Chondrocyte (in vitro differentiated cells): ENCODE data around the gene TLL1. TPM values are rescaled to one million over a fixed set of nuclear protein-coding genes. Genes with fewer than 3 reads are reported as not detected.

Experiments
- DNase-seq: peaks from one replicate; pipeline ENCODE4 v3.0.0; 2021; ENCODE audit warnings: mixed read lengths, low spot score
- H3K27ac Mint-ChIP-seq: one replicate; pipeline ENCODE4 v1.8.0; 2021; ENCODE audit warnings: mild to moderate bottlenecking, moderate library complexity, mixed read lengths; ENCODE audit not compliant: unreplicated experiment
- H3K27me3 Mint-ChIP-seq: 2 replicates; pipeline ENCODE4 v1.8.0; 2021; ENCODE audit warnings: low read depth, mixed read lengths
- H3K36me3 Mint-ChIP-seq: 2 replicates; pipeline ENCODE4 v1.8.0; 2021; ENCODE audit warnings: low read depth, mixed read lengths
- H3K4me1 Mint-ChIP-seq: 2 replicates; pipeline ENCODE4 v1.8.0; 2021; ENCODE audit warnings: low read depth, mild to moderate bottlenecking, mixed read lengths
- H3K4me3 Mint-ChIP-seq: one replicate; pipeline ENCODE4 v1.8.0; 2021; ENCODE audit warnings: mild to moderate bottlenecking, moderate library complexity, mixed read lengths; ENCODE audit not compliant: unreplicated experiment
- H3K9me3 Mint-ChIP-seq: 2 replicates; pipeline ENCODE4 v1.8.0; 2021; ENCODE audit warnings: low read depth, mixed read lengths
- total RNA-seq: library from RNA; stranded (reverse); gene quantifications from 3 replicates; pipeline ENCODE4 v1.2.1, GENCODE V29; 2021
- TF ChIP-seq, protein P1 (sequence below): fragments of 200-600 bp; sonication (generic); IDR thresholded peaks from 2 replicates; pipeline ENCODE4 v1.5.0; 2021; ENCODE audit warnings: antibody characterized with exemption, mild to moderate bottlenecking, moderate library complexity

Gene TLL1
- total RNA-seq, 1 donor from 2014 or later, result 3.4 TPM

DNA sequence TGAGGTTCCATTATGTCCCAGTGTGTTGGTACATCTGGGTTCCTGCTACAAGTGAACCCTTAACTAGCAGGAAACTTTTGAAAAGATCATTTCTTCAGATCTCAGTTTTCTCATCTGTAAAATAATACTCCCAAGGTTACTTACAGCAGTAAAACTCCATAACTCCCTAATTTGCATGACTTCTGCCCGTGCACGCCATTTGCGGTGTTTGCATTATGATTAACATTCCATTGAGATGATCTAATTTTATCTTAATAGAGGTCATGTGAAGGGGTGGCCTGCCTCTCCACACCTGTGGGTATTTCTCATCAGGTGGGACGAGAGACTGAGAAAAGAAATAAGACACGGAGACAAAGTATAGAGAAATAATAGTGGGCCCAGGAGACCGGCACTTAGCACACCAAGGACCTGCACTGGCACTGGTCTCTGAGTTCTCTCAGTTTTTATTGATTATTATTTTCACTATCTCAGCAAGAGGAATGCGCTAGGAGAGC, 219.8 kb downstream of the TLL1 start:
- peaks cover 2% of the 10 kb centered on the region for H3K27me3 Mint-ChIP-seq
- peaks cover 4% of the 10 kb centered on the region for H3K4me1 Mint-ChIP-seq
- no peaks in the 10 kb centered on the region for H3K36me3 Mint-ChIP-seq
- no peak overlapping the region for H3K27ac Mint-ChIP-seq
- no peak overlapping the region for H3K4me3 Mint-ChIP-seq
- TF ChIP-seq, protein P1, sequence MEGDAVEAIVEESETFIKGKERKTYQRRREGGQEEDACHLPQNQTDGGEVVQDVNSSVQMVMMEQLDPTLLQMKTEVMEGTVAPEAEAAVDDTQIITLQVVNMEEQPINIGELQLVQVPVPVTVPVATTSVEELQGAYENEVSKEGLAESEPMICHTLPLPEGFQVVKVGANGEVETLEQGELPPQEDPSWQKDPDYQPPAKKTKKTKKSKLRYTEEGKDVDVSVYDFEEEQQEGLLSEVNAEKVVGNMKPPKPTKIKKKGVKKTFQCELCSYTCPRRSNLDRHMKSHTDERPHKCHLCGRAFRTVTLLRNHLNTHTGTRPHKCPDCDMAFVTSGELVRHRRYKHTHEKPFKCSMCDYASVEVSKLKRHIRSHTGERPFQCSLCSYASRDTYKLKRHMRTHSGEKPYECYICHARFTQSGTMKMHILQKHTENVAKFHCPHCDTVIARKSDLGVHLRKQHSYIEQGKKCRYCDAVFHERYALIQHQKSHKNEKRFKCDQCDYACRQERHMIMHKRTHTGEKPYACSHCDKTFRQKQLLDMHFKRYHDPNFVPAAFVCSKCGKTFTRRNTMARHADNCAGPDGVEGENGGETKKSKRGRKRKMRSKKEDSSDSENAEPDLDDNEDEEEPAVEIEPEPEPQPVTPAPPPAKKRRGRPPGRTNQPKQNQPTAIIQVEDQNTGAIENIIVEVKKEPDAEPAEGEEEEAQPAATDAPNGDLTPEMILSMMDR, result no peak
- no peaks in the 10 kb centered on the region for H3K9me3 Mint-ChIP-seq
- DNase-seq, result no peak

DNA sequence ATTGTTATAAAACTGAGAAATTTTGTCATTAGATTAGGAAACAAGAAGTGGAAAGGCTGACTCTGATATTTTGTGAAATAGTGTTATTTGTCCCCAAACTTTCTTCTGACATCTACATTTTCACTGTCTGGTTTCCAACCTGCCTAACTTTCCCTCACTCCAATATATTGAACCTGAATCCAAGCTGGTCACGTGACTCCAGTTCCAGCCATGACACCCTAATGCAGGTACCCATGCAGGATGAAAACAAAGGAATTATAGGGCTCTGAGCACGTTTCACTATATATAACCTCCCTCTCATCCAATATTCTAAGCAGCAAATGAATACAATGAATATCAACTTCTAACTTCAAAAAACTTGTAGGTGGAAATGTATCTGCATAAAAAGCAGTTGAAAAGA, 231.6 kb downstream of the TLL1 start:
- Mint-ChIP-seq H3K4me1 (no peaks in the 10 kb centered on the region), H3K9me3 (peaks cover 6% of the 10 kb centered on the region), H3K27ac (no peak overlapping the region), H3K36me3 (peaks cover 5% of the 10 kb centered on the region), H3K4me3 (no peak overlapping the region), H3K27me3 (peaks cover 2% of the 10 kb centered on the region)
- no peak for DNase-seq
- TF ChIP-seq, protein P1, result no peak

DNA sequence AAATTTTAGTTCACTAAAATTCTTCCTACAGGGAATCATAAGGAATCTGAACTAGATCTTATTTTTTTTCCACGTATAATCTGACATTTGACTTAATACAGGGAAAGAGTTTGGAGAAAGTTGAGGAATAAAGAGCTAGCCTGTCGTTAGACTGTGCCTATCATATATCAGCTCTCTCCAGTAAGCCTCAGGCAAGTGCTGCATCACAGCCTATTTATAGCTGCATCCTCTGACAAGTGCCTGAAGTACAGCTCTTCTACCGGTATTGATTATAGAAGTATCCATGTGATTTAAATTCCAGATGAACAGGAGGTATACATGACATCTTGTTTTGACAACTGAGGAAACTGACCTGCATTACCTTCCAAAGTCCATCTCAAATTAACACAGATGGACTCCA, 248.9 kb downstream of the TLL1 start:
- DNase-seq, result no peak
- Mint-ChIP-seq H3K27ac (no peak overlapping the region), H3K4me1 (peaks cover 8% of the 10 kb centered on the region), H3K9me3 (no peaks in the 10 kb centered on the region), H3K36me3 (no peaks in the 10 kb centered on the region), H3K27me3 (peaks cover 10% of the 10 kb centered on the region), H3K4me3 (no peak overlapping the region)
- TF ChIP-seq, protein P1, result no peak

DNA sequence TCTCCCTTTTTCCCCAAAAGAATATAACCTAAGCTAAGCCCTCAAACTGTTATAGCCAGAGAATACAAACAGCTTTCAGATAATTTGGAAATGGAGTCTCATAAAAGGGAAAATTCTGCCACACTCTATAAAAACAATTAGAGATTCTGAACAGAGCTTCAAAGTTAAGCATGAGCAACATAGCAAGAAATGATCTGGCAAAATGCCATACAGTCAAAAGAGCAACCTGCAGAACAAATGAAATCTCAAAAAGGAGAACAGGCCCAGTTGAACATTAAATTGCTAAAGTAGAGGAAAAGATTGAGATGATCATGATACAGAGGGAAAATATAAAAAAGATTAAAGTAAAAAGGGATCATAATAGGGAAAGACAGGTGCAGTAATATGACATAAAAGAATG, 250.5 kb downstream of the TLL1 start:
- TF ChIP-seq, protein P1, result no peak
- H3K9me3 Mint-ChIP-seq, result no peaks in the 10 kb centered on the region
- H3K36me3 Mint-ChIP-seq, result no peaks in the 10 kb centered on the region
- DNase-seq, result no peak
- H3K4me3 Mint-ChIP-seq, result no peak overlapping the region
- peaks cover 11% of the 10 kb centered on the region for H3K4me1 Mint-ChIP-seq
- no peak overlapping the region for H3K27ac Mint-ChIP-seq
- peaks cover 10% of the 10 kb centered on the region for H3K27me3 Mint-ChIP-seq

DNA sequence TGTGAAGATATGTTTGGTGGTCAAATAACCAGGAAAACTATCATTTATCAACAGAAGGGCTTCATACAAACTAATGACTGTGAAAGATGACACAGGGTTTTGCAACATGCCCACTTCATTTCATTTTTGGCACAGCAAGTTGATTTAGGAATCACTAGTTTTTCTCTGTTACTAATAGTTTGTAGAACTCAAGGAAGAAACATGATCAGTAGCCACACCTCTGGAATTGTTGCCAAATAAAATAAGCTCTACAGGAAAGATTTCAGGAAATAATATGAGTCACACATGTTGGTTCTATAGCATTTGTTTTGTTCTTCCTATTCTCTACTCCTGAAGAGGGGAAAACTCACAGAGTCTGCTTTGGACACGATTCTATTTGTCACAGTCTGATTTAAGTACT, 255.4 kb downstream of the TLL1 start:
- Mint-ChIP-seq H3K4me3 (no peak overlapping the region), H3K27ac (no peak overlapping the region), H3K36me3 (peaks cover 9% of the 10 kb centered on the region), H3K9me3 (peaks cover 12% of the 10 kb centered on the region), H3K27me3 (peaks cover 11% of the 10 kb centered on the region), H3K4me1 (peaks cover 4% of the 10 kb centered on the region)
- no peak for DNase-seq
- TF ChIP-seq, protein P1, result no peak
